ENCODE results near the gene GLIS1. TPM values are rescaled to one million over a fixed set of nuclear protein-coding genes. Genes with fewer than 3 reads are reported as not detected.

GLIS1 gene
- total and polyA plus RNA-seq, 2 experiments from 2014 or later = 0.22 to 0.61 TPM

DNA sequence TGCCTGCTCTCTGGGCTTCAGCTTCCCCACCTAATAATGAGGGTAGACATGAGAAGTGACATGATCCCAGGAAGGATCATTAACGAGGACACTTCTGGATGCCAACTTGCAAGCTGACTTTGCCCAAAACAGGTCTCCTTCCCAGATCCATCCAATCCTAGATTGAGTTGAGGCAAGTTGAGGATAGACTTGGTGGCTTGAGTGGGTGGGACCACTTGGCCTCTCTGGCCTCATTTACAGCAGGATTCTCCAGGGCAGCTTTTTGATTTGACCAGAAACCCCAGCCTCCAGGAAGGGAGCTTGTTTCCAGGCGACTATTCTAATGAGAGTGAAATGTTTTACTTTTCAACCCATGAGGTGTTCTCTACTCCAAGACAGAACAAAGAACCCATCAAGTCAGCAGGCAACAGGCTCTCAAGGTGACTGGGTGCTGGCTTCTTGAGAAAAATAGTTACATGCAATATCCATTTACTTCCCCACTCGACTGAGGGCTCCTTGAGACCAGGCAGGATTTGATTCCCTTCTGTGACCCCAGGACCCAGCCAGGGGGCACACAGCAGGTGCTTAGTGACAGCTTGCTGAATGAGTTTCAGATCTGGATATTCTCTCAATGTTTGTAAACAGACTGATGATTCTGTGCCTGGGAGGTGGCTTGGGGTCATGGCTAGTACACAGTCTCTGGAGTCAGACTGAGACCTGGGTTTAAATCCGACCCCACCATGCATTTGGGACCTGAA, 151.5 kb downstream of the GLIS1 start:
- no peak overlapping the region for H3K4me2 ChIP-seq (ENCODE audit: unreplicated experiment)
- no peaks in the 10 kb centered on the region for H3K4me1 ChIP-seq (ENCODE audit: insufficient read depth)
- 61% methylated on average over 4 of the region's 4 CpGs for WGBS, 2 experiments (ENCODE audit: low coverage in 1 of 2, low lambda C conversion rate in 2 of 2, missing lambda C conversion rate in 2 of 2)
- no peak overlapping the region for H2AFZ ChIP-seq
- H3K9me2 ChIP-seq (ENCODE audit: insufficient read depth) = no peaks in the 10 kb centered on the region
- in situ Hi-C loops (cut with MboI) = no loop called here
- no peak overlapping the region for H3K27ac ChIP-seq
- H3K9me3 ChIP-seq (ENCODE audit: low read depth) = no peaks in the 10 kb centered on the region
- no peak overlapping the region for H3K4me3 ChIP-seq
- no peak overlapping the region for H3K9ac ChIP-seq
- H3F3A ChIP-seq (ENCODE audit: insufficient read depth) = no peaks in the 10 kb centered on the region
- H4K20me1 ChIP-seq (ENCODE audit: insufficient read depth) = no peaks in the 10 kb centered on the region
- DNase-seq = no peak
- no peaks in the 10 kb centered on the region for H3K79me2 ChIP-seq (ENCODE audit: insufficient read depth)
- TF ChIP-seq EZH2phosphoT487 (IDR thresholded peaks at IDR 0.05; ENCODE audit: insufficient read depth, low read depth) (no peak), EZH2 (IDR thresholded peaks at IDR 0.05; ENCODE audit: insufficient read depth, poor library complexity, severe bottlenecking) (no peak)
- no peaks in the 10 kb centered on the region for H3K36me3 ChIP-seq (ENCODE audit: low read depth)
- peaks cover 19% of the 10 kb centered on the region for H3K27me3 ChIP-seq (replicated peaks; ENCODE audit: insufficient read depth)

DNA sequence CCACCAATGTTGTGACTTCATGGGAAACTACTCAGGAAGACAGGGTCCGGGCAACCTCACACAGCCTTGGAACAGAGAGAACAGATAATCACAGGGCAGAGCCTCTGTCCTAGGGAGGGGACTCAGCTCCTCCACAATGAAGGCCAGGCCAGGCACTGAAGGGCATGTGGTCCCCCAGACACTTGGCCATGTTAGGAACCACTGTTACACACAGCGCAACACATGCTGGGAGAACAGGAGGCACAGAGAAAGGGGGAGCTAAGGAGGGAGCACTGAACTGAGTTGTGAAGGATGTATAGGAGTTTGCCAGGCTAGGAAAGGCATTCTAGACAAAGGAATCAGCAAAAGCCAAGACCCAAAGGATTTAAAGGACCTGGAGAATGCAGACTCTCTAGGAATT, 152.2 kb downstream of the GLIS1 start:
- H3K9ac ChIP-seq = no peak overlapping the region
- no peak overlapping the region for H3K4me3 ChIP-seq
- no peak overlapping the region for H3K27ac ChIP-seq
- in situ Hi-C loops (cut with MboI) = no loop called here
- DNase-seq = no peak
- H3K36me3 ChIP-seq (ENCODE audit: low read depth) = no peaks in the 10 kb centered on the region
- H3K9me2 ChIP-seq (ENCODE audit: insufficient read depth) = no peaks in the 10 kb centered on the region
- no peaks in the 10 kb centered on the region for H4K20me1 ChIP-seq (ENCODE audit: insufficient read depth)
- no peaks in the 10 kb centered on the region for H3K79me2 ChIP-seq (ENCODE audit: insufficient read depth)
- H3K27me3 ChIP-seq (replicated peaks; ENCODE audit: insufficient read depth) = peaks cover 19% of the 10 kb centered on the region
- H3K9me3 ChIP-seq (ENCODE audit: low read depth) = no peaks in the 10 kb centered on the region
- no peaks in the 10 kb centered on the region for H3K4me1 ChIP-seq (ENCODE audit: insufficient read depth)
- TF ChIP-seq EZH2 (IDR thresholded peaks at IDR 0.05; ENCODE audit: insufficient read depth, poor library complexity, severe bottlenecking) (no peak), EZH2phosphoT487 (IDR thresholded peaks at IDR 0.05; ENCODE audit: insufficient read depth, low read depth) (no peak)
- H3F3A ChIP-seq (ENCODE audit: insufficient read depth) = no peaks in the 10 kb centered on the region
- H3K4me2 ChIP-seq (ENCODE audit: unreplicated experiment) = no peak overlapping the region
- no peak overlapping the region for H2AFZ ChIP-seq
- 89 to 97% methylated on average over 2 of the region's 2 CpGs for WGBS, 2 experiments (ENCODE audit: low coverage in 1 of 2, low lambda C conversion rate in 2 of 2, missing lambda C conversion rate in 2 of 2)

- WGBS, 2 experiments (ENCODE audit: low coverage in 1 of 2, low lambda C conversion rate in 2 of 2, missing lambda C conversion rate in 2 of 2) = 100% methylated on average over 1 of the region's 1 CpG; no CpG with 5 or more reads in 1 of the 2 experiments
- H4K20me1 ChIP-seq (ENCODE audit: insufficient read depth) = no peaks in the 10 kb centered on the region
- no peaks in the 10 kb centered on the region for H3K9me3 ChIP-seq (ENCODE audit: low read depth)
- no peak overlapping the region for H2AFZ ChIP-seq
- H3K9ac ChIP-seq = no peak overlapping the region
- no peak for DNase-seq
- no peaks in the 10 kb centered on the region for H3K4me1 ChIP-seq (ENCODE audit: insufficient read depth)
- H3K4me2 ChIP-seq (ENCODE audit: unreplicated experiment) = no peak overlapping the region
- H3K36me3 ChIP-seq (ENCODE audit: low read depth) = no peaks in the 10 kb centered on the region
- in situ Hi-C loops (cut with MboI) = no loop called here
- no peak overlapping the region for H3K4me3 ChIP-seq
- H3K9me2 ChIP-seq (ENCODE audit: insufficient read depth) = no peaks in the 10 kb centered on the region
- H3K79me2 ChIP-seq (ENCODE audit: insufficient read depth) = no peaks in the 10 kb centered on the region
- peaks cover 19% of the 10 kb centered on the region for H3K27me3 ChIP-seq (replicated peaks; ENCODE audit: insufficient read depth)
- no peak overlapping the region for H3K27ac ChIP-seq
- H3F3A ChIP-seq (ENCODE audit: insufficient read depth) = no peaks in the 10 kb centered on the region
- no peak for TF ChIP-seq EZH2phosphoT487 (IDR thresholded peaks at IDR 0.05; ENCODE audit: insufficient read depth, low read depth)
- TF ChIP-seq EZH2 (IDR thresholded peaks at IDR 0.05; ENCODE audit: insufficient read depth, poor library complexity, severe bottlenecking) = no peak
These were observed 153.4 kb downstream of the GLIS1 start for GRCh38 chr1:53585565-53585964.

DNA sequence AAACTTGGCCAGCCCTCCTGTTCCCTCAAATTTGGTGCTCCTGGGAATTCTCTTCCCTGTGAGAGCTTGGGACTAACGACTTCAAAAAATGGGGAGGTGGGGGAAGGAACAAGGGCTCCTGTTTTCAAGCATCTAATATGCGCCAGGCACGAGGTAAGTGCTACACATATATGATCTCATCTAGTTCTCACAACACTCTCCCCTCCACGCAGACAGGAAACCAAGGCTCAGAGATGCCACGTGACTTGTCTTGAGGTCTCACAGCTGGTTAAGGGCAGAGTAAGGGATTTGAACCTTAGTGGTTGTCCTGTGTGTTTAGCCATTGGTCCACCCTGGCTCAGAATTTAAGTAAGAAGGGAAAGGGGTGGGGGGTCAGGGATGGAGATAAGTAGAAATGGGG, 153.8 kb downstream of the GLIS1 start:
- H3K27me3 ChIP-seq (replicated peaks; ENCODE audit: insufficient read depth) = peaks cover 19% of the 10 kb centered on the region
- in situ Hi-C loops (cut with MboI) = no loop called here
- H3K9me2 ChIP-seq (ENCODE audit: insufficient read depth) = no peaks in the 10 kb centered on the region
- no peaks in the 10 kb centered on the region for H3K36me3 ChIP-seq (ENCODE audit: low read depth)
- no peak overlapping the region for H3K4me2 ChIP-seq (ENCODE audit: unreplicated experiment)
- no peak overlapping the region for H2AFZ ChIP-seq
- DNase-seq = no peak
- TF ChIP-seq EZH2 (IDR thresholded peaks at IDR 0.05; ENCODE audit: insufficient read depth, poor library complexity, severe bottlenecking) = no peak
- no peaks in the 10 kb centered on the region for H4K20me1 ChIP-seq (ENCODE audit: insufficient read depth)
- WGBS, 2 experiments (ENCODE audit: low coverage in 1 of 2, low lambda C conversion rate in 2 of 2, missing lambda C conversion rate in 2 of 2) = 82 to 85% methylated on average over 5 of the region's 5 CpGs
- no peaks in the 10 kb centered on the region for H3F3A ChIP-seq (ENCODE audit: insufficient read depth)
- no peaks in the 10 kb centered on the region for H3K9me3 ChIP-seq (ENCODE audit: low read depth)
- no peak overlapping the region for H3K27ac ChIP-seq
- H3K4me3 ChIP-seq = no peak overlapping the region
- no peaks in the 10 kb centered on the region for H3K4me1 ChIP-seq (ENCODE audit: insufficient read depth)
- no peaks in the 10 kb centered on the region for H3K79me2 ChIP-seq (ENCODE audit: insufficient read depth)
- H3K9ac ChIP-seq = no peak overlapping the region

GRCh38 chr1:53584777-53585107, 154.2 kb downstream of the GLIS1 start:
- no peak overlapping the region for H3K27ac ChIP-seq
- no peaks in the 10 kb centered on the region for H3K79me2 ChIP-seq (ENCODE audit: insufficient read depth)
- TF ChIP-seq EZH2phosphoT487 (IDR thresholded peaks at IDR 0.05; ENCODE audit: insufficient read depth, low read depth) (no peak), EZH2 (IDR thresholded peaks at IDR 0.05; ENCODE audit: insufficient read depth, poor library complexity, severe bottlenecking) (no peak)
- H3K4me3 ChIP-seq = no peak overlapping the region
- H3F3A ChIP-seq (ENCODE audit: insufficient read depth) = no peaks in the 10 kb centered on the region
- no peaks in the 10 kb centered on the region for H3K9me2 ChIP-seq (ENCODE audit: insufficient read depth)
- no peaks in the 10 kb centered on the region for H3K4me1 ChIP-seq (ENCODE audit: insufficient read depth)
- H3K9ac ChIP-seq = no peak overlapping the region
- no peak overlapping the region for H3K4me2 ChIP-seq (ENCODE audit: unreplicated experiment)
- WGBS, 2 experiments (ENCODE audit: low coverage in 1 of 2, low lambda C conversion rate in 2 of 2, missing lambda C conversion rate in 2 of 2) = 87% methylated on average over 2 of the region's 2 CpGs
- no peak for DNase-seq
- no peak overlapping the region for H2AFZ ChIP-seq
- no peaks in the 10 kb centered on the region for H4K20me1 ChIP-seq (ENCODE audit: insufficient read depth)
- in situ Hi-C loops (cut with MboI) = no loop called here
- H3K9me3 ChIP-seq (ENCODE audit: low read depth) = no peaks in the 10 kb centered on the region
- no peaks in the 10 kb centered on the region for H3K36me3 ChIP-seq (ENCODE audit: low read depth)
- peaks cover 19% of the 10 kb centered on the region for H3K27me3 ChIP-seq (replicated peaks; ENCODE audit: insufficient read depth)

Data from GM23248 (cell line).